HG02763 (cell line): Measurements from ENCODE around the gene SGCD.
"Not testable (repeated sequence)": the region's sequence is repeated elsewhere in the genome, so short reads cannot be mapped to it uniquely, and the experiment has no call there.

Experiments used
- ATAC-seq: cut with Tn5 transposase; IDR thresholded peaks from one replicate; pipeline ENCODE4 v1.9.1; 2021; ENCODE audit warnings: mild to moderate bottlenecking, moderate library complexity; ENCODE audit not compliant: unreplicated experiment

SGCD gene

DNA sequence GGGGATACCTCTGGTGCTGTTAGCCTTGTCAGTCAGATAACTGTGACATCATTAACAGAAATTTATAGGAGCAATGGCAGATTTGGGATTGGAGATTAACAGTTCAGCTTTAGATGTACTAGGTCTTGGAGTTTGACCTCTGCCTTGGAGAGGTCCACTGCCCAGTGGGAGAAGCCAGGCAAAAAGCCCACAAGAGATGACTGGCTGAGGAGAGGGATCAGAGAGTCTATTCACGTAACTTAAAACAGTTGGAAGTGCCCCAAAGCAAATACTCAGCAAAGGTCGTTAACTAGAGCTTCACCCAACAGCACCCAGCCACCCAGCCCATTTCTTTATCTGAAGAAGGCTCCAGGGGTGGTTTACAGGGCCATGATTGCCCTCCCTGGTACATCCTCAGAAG is 290.5 kb downstream of the SGCD start:
- no peak for ATAC-seq

DNA sequence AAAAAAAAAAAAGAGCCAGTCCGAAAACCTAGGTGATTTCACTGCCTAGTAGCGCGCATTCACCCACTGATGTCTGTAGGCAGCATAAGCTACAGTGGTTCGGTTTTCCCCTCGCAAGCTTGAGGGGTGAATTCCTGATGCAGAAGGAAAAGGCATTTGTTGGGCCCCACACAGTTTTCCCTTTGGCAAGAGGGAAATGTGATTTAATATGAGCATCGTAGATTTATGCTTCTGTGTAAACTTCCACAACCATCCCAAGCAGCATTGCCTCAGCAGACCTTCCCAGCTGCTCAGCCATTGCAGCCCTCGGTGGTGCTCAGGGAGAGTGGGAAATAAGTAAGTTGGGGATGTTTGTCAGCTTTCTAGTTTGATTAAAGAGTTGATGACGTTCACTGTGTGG is 291.6 kb downstream of the SGCD start:
- ATAC-seq = no peak

DNA sequence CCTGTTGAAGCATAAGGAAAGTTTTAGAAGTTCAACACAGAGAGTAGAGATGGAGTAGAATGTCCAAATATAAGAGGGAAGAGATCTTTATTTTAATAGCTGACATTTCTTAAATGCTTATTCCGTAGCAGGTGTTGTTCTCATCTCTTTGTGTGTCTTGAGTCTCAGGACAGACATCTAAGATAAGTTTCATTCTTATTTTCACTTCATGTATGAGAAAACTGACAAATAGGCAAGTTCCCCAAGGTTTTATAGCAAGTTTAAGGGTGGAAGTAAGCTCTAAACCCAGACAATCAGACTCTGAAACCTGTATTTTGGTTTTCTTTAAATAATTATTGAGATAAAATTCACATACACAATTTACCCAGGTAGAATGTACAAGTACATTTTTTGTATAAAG is 294.8 kb downstream of the SGCD start:
- no peak for ATAC-seq

DNA sequence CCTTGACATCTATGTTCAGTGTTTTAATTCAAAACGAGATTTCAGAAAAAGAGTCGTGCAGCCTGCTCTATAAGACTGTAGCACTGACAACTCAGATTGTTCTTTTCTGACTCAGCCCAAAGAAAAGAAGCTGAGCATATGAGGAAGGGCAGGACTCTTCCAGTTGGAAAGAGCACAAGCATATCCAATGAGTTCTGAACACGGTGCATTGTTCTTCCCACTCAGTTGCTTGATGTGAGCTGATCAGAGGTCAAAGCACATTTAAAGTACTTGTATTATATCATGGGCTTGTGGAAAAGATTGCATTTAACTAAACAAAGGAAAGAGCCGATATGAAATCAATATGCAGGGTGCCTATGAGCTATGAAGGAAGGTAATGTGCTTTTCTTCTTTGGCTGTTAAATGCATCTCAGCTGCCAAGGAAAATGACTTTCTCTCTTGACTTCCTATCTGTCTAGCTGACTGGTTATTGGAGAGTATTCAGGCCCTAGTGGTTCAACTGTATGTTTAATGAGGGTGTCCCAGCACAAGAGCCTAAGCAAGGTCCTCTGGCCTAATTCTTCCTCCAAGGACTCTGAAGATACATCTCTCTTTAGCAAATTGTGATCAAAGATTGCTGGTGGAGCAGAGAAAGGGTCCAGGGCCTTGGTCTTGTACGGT is 296.5 kb downstream of the SGCD start:
- no peak for ATAC-seq

DNA sequence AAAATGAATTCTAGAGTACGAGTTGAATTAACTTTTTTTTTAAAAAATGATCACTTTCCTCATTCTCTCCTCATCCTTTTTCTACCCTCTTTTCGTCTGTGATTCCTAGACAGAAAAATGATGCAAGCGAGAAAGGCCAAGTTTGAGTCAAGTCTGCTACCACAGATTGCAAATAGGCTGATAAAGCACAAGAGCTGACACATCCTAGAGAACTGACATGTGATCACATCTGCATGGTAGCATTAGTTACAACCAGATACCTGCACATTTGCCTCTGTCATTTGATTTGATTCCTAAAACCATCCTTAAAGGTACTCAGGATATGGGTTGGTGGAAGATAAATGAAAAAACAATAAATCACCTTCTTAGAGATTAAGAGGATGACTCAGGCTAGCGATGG is 297.7 kb downstream of the SGCD start:
- ATAC-seq = no peak

DNA sequence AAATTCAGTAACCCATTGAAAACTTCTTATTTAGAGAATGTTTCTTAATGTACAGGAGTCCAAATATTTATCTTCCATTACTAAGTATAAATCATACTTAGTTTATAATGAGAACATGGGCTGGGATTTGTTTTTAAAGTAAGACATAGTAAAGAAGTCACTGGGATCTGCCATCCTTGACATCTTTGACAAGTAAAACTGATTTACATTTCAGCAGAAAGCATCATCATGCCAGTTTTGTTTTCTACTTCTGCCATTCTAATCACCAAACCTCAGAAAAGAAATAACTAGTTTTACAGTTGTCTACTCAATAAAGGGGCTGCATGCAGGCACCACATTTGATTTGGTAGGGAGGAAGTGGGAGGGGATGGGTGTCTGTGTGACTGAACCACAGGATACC is 301.5 kb downstream of the SGCD start:
- no peak for ATAC-seq

DNA sequence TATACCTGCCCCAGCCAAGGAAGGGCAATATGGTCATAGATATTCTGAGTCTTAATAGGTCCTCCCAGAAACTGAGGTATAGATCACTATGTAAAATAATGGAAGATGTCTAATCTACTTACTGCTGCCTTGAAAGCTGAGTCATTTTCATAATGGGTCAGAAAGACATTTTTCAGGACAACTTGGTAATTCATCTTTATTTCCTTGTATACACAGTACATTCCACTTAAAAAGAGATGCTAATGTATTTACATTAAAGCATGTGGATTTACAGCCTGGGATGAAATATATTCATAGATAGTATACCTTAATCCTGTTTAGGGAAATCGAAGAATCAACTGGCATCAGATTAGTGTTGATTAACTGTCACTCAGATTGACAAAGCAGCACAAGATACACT is 304.0 kb downstream of the SGCD start:
- ATAC-seq = no peak

DNA sequence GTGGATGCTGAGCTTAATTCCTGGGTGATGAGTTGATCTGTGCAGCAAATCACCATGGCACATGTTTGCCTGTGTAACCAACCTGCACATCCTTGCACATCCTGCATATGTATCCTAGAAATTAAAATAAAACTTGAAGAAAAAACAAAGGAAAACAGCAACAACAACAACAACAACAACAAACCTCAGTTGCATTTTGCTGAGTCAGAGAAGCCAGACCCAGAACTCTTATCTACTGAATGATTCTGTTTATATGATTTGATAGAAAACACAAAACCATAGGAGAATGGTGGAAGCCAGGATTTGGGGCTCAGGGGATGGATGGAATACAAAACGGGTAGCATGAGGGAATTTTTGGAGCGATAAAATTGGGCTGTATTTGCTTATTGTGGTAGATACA is 307.3 kb downstream of the SGCD start:
- no peak for ATAC-seq

DNA sequence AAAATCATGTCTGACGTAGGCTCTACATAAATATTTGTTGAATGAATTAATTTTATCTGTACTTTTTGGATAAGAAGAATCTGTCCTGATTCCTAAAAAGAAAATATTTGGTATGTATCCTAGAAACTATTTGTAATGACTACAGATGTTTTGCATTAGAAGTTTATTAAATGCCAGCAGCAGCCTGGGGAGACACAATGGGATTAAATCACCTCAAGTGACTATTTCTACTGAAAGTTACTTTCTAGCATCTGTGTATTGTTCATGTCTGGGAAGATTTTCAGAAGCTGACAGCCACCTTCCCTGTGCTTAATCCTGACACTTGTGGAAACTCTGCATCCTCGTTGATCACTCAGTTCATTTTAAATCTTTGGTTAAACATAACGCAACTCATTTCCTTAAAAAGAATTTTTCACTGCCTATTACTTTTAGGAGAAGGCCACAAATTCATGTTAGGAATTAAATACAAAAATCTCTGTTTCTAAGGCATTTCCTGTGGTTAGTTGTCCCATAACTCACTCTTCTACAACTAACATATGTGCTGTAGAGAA is 313.8 kb downstream of the SGCD start:
- ATAC-seq = no peak

DNA sequence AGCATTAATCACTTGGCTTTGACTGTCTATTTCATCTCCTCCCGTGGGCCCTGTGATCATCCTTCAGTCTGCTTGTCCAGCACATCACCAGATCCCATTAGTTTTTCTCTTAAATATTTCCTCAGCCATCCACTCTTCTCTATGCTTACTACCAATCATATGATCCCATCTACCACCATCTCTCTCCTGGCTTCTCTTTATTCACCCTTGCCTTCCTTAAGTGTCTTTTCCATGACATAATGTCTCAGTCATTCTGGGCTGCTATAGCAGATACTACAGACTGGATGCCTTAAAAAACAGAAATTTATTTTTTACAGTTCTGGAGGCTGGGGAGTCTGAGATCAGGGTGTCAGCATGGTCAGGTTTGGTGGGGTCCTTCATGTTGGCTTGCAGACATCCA is 314.7 kb downstream of the SGCD start:
- no peak for ATAC-seq

DNA sequence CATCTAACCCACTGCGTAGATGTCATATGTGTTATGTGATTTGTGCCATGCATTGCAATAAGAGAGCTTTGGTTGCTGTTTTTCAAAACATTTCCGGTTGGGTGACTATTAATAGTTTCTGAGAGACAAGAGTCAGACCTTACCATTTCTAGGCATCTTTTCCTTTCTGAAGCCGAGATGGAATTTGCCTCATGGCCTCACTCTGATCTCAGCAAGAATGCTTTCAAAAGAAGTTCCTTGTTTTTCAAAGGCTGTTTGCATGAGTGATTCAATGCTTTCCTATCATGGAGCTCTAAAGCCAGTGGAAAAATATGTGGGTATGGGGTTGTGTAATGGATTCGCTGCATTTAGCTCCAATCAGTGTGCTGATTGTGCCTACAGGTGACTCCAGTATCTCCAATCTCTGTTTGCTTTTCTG is 320.1 kb downstream of the SGCD start:
- no peak for ATAC-seq

DNA sequence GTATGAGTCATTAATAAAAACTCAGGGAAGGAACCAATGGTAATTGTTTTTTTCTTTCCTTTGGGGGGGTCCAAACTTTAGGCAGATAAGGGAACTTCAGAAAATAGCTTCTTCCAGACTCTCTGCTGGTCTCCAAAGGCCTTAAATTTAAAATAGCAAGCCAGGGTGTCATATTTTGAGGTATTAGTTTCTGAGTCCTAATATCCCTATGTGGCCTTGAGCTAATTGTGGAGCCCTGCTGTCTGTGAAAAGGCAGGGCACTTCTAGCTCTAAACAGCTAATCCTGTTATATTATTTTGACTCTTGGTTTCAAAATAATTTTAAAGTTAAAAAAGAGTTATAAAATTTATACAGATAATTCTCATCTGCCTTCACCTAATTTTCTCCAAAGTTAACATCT is 327.5 kb downstream of the SGCD start:
- no peak for ATAC-seq

DNA sequence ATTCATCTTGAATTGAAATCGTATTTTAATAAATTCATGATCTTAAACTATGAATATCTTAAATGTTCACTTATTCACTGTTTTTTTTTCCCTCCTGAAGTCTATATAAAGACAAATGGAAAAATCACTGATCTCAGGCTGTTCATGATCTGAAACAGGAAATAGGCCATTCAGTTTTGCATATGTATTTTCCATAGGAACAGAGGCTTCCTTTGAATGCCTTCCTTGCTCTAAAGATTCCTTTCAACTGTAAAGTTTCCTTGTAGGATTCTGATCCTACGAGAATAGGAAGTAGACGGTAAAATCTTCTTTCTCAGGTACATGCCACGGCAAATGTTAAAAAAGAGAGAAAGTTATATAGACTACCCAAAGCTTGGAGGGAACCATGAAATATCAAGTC is 328.8 kb downstream of the SGCD start:
- no peak for ATAC-seq

DNA sequence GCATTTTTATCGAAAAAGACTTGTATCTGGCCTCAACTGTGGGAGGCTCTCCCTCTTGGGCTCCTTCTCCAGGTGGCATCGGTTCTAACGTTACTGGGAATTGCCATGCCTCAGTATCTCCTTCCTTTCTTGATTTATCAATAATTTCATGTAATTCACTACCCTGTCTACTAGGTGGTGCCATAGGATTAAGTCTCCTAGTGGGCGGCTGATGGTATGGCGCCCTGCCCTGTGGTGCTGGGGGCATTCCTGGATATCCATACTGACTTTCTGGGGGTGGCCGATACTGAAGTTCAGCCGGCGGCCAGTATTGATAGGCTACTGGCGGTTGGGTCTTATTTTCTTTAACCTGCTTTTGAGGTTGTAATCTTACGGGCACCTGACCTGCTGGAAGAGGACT is 337.9 kb downstream of the SGCD start:
- ATAC-seq = not testable (repeated sequence)

DNA sequence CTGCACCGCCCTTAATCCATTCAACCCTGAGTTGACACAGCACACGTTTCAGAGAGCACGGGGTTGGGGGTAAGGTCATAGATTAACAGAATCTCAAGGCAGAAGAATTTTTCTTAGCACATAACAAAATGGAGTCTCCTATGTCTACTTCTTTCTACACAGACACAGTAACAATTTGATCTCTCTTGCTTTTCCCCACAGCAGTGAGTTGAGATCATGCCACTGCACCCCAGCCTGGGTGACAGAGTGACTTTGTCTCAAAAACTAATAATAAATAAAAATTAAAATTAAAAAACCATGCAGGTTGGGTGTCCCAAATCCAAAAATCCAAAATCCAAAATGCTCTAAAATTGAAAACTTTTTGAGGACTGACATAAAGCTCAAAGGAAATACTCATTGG is 339.7 kb downstream of the SGCD start:
- not testable (repeated sequence) for ATAC-seq

DNA sequence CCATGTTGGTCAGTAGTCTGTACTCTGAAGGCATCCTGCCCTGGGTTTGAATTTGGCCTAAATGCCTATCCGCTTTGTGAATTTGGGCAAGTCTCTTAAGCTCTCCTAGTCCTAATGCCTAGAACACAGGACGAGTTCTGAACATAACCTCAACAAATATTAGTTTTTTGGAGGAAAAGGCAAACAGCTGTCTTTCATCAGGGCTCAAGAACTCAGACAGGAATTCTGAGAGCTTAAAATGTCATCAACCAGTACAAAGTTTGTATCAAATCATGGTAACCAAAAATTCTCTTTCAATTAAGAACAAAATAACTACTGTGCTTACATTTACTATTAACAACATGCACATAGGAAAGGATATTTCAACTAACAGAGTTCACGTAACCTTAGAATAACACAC is 340.7 kb downstream of the SGCD start:
- ATAC-seq = no peak

DNA sequence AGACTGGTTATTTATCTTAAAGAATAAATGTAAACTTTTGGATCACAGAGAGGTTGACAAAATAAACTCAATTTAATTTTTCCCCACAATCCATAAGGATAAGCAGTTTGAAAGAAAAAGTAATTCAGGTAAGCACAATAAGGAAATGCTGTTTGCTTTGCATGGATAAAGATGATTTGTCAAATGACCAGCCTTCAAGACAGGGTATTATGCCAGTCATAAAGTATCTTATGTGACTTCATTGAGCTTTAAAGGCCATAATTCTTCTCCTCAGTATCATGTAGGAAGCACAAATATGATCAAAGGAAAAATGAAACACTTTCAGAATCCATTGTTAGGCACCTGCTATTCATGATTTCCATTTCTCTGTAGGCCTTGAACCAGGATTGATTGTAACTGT is 342.5 kb downstream of the SGCD start:
- no peak for ATAC-seq

DNA sequence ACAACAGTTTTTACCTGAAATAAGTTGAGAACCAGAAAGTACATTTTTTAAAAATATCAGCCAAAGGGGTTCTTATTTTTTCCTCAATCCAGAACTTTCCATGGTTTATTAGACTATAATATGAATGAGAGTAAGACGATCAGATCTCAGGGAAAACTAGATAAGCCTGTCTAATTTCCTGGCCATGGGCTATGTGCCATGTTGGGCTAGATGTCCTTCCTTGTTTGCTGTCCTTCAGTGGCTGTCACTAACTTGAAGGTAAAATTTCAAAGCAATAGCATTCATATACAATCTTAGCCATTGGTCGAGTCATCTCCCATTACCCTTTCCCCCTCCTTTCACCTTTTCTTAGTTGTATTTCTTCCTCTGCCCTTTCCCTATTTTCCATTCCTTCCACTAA is 343.7 kb downstream of the SGCD start:
- no peak for ATAC-seq

DNA sequence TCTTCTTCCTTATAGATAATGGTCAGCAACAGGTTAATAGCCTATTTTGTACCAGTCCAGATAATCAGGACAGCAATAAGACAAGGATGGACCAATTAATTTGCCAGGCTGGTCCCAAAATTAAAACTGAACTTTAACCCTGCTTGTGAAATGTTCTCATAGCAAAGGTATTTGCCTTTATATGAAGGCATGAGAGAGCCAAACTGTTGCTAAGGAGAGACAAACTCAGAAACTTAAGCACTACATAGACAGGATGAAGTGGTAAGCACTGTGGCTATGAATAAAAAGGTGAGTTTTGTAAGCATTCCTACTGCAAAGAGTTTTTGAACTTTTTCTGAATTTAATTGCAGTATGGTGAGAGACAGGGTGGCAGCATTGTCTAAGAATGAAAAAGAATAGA is 348.4 kb downstream of the SGCD start:
- no peak for ATAC-seq

DNA sequence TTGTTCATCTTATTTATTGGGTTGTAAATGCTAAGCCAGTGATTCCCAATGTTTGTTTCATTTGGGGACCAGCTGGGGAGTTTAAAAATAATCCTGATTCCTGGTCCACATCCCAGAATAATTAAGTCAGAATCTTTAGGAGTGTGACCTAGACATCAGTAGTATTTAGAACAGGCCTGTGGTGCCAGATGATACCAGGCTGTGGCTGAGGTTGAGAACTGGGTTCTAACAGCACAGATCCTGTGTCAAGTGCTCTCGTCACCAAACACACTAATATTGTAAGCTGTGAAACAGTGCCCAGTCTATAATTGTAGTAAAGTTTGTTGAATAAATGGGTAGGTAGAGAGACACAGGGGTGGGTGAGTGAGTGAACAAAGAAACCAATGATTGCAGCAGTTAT is 351.0 kb downstream of the SGCD start:
- no peak for ATAC-seq

DNA sequence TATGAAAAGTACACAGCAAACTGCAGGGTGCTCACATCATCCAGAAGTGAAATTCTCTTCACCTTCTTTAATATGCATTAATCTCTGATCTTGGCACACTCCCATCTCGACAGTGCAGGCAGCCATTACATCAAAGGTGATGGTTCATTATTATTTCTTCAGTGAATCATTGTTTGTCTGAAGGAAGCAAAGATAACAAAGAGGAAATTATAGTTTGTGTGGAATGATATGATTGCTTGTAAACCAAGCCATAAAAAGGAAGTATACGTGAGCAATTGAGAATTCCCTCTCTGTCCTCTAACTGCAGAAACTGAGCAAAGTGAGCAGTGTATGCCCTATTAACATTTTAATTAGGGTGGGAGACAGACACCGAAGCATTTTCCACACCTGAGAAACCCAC is 351.5 kb downstream of the SGCD start:
- no peak for ATAC-seq

DNA sequence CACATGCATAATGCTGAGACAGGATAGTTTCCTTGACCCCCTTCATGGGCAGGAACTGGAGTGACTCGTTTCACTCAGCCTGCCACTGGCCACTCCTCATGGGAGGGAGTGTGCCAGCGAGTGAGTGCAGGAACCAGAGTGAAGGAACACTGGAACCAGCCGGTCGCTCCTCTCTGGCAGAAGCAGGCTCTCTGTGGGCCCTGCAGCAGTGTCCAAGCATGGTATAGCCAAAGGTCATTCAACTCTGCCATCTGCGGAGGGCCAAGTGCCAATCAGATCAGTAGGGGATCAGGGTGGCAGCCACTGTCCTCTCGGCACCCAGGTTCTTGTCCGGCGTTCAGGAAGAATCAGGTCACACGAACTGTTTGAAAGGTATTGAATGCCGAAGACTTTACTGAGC is 353.9 kb downstream of the SGCD start:
- ATAC-seq = no peak

DNA sequence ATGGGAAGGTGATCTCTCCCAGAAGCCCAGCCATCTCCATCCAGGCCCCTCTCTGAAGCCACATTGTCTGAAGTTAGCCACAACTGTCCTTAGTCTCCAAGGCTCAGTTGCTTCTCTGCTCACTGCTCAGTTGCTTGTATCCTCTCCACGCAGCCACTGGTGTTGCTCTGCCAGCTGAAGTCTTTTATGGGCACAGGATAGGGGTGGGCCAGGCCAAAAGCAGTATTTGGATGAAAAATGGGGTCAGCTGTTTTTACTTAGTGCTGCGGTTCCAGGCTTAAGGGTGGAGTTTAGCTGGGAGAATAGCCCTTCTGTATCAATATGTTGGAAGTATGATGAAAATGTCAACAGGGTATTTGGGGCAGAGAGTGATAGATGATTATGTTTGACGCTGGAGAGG is 354.3 kb downstream of the SGCD start:
- no peak for ATAC-seq
